ENCODE measurements around the gene MRTFB.
"Not testable (repeated sequence)": the region's sequence is repeated elsewhere in the genome, so short reads cannot be mapped to it uniquely, and the experiment has no call there.

The MRTFB gene

DNA sequence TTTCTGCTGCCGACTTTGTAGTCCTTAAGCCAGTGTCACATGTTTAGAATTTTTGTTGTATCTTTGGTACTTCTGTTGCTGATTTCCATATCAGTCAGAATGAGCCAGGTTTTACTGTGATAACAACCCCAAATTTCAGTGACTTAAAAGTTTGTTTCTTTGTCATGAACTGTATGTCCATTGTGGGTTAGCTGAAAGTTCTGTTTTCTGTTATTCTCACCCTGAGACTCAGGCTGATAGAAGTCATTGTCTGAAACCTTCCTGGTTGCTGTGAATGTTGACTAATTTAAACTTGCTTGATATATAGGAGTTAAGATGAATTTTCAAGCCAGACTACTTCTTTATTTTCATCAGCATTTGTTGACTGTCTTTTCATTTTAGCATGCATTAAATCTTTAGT, 68.8 kb downstream of the MRTFB start:
- DNase-seq, result no peak

DNA sequence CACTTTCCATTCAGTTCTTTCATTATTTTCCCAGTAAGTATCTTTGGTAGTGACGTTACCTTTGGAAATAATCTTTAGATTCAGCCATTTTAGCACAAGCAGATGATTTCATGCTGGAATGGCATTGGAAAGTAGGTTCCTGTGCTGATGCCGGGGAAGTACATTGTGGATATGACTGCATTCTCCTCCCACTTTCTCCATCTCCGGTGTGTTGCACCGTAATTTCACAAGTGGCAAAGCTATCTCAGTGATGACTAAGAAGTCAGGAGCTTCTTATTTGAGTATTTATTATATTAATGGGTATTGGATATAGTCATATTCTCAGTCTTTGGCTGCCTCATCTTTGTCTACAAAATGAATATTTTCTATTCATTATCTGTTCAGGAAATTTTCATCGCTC, 69.8 kb downstream of the MRTFB start:
- no peak for DNase-seq

DNA sequence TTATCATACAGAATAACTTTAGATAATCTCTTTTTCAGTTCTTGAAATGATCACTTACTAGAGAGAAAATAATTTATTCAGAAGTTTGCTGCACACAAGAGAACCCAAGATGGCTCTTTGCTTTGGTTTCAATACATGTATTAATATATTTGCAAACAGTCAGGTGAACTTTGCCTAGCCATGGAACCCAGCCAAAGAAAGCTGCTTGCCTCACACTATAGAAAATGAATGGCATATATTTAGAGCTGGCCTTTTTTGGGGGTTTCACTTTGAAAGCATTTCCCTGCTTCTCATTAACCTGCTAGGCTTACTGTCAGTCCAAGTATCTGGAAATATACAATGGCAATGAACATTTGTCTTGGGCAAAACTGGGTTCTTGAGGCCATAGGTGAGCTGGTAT, 75.3 kb downstream of the MRTFB start:
- no peak for DNase-seq

DNA sequence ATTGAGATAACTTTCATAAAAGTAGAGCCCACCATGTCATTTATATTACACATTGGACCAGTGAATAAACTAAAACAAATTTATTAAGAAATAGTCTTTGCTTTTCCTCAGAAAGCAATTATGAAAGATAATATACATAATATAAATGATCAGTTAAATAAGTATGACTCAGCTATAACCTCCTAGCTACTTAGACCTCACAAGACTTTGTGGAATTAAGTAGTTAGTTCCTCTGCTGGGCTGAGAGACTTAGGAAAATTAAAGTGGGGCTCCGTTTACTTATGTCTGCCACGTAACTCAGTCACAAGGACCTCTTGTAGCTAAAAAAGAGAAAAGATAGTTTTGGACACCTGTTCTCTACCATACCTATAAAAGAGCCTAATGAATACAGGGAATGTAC, 76.9 kb downstream of the MRTFB start:
- DNase-seq, result no peak

DNA sequence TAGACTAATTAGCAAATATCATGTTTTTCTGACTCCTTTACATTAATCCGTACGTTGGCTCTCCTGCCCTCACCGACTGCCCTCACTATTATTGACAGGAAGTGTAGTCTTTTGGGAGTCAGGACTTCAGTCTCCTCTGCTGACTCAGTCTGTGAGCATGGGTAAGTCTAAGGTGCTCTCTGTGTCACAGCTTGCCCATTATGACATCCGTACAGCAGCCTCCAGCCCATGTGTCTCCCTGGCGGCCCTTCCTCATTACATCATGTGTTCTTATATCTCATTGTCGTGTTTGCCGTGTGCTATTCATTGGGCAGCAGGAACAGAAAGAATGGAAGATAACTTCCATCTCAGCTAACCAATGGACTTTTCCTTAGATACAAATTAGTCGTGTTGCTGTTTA, 77.5 kb downstream of the MRTFB start:
- no peak for DNase-seq

DNA sequence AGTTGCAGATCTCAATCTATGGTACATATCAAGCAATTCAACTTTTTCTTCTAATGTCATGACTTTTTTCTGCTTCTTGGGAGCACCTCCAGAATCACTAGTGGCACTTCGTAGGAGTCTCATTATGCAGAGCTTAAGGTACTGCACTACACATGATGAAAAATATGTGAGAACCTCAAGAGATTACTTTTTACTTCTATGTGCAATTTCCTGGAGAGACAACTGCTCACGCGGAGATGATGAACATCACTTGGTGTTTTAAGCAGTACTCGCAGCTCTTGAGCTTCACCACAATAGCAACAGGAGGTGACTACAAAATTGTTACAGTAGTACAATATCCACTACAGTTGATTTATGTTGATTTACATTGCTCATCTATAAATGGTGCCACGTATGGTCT, 79.7 kb downstream of the MRTFB start:
- no peak for DNase-seq

DNA sequence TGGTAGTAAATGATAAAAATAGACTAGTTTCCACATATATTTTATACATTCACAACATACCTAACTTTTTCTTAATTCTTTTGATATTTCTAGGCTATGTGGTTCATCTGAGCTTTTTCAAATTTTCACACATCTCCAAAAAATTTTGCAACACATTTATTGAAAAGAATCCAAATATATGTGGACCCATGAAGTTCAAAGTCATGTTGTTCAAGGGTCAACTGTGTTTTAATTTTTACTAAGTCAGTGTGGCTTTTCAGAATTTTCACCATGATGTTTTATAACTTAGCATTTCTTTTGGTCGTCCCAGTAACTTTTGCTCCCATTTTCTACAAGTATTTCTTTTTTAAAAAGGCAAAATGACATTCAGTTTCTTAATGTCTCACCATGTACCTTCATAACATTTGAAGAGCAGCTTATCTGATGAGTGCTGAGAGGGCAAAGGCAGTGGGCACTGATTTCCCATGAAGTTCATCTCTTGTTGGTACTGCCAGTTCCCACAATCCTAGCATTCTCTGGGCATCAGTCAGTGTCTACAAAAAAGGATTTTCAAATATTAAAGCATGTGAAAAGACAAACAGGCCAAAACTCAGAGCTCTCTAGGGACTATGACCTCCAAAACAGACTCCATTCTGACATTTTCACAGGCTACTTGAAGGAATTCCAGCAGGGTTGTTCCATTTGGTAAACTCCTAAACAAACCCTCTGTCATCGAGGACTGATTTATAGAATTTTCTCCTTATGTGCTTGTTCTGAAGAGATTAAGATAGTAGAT, 80.3 kb downstream of the MRTFB start:
- no peak for DNase-seq

DNA sequence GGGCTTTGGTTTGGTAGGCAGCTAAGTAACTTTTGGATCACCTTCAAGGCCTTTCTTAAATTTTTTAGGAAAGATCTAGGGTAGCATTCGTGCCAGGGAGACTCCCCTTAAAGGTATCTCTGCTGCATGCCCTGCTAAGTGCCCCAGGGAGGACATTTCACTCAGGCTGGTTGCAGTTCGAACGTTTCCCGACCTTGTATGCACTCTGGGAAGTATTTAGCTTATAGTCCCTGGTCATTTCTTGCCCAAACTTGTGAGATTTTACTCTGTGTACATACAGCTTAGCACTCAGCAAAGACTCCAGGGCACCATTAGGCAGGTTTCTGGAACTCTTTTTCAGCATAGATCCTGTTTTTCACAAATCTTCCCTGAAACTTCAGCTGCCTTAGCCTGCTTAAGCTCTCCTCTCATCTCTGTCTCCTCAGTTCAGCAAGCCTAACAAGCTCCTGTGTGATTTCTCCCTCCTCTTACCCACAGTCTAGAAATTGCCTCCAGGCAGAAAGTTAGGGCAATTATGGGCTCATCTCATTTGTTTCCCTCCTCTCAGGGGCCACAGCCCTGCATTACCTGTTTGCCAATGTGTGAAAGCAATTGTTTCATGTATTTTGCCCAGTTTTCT, 84.6 kb downstream of the MRTFB start:
- DNase-seq, result no peak

DNA sequence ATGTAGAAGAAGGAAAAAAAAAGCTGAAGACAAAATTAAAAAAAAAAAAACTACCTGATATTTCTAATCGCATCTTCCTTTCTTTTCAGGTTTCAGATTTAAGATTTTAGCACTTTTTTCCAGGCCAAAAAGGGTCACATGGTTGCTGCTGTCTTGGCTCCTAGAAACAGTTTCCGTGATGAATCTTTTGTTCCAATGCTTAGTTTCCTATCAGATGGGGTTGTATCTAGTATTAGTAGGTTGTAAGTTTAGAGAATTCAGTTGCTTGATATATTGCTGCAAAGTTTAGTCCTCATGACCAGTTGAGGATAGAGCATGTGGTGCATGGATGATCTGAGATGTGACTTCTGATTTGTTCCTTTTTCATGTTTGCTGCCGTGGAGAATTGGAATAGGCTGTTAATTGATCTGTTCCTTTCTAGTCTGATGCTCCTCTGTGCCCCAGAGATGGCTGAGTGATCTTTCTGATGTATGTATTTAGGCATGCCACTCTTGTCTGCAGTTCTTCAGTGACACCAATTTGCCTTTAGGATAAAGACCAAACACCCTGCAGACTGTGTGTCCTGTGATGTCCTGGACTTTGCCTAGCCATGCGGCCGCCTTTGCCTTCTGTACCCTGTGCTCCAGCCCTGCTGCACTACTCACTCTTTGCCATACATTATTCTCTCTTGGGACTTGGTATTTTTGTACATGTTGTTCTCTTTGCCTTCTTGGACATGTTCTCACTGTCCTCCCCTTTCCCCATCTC, 94.0 kb downstream of the MRTFB start:
- DNase-seq, result no peak

DNA sequence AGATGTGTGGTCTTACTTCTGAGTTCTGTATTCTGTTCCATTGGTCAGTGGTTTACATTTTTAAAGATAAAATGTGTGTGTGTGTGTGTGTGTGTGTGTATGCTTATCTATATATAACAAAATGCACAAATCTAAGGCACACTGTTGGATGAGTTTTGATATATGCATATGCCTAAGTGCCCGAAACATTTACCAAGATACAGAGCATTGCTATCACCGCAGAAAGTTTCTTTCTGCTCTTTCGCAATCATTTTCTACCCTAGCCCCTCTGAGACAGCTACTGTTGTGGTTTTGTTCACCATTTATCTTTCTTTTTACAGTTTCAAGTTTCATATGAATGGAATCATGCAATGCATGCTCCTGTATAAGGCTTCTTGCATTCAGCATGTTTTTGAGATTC, 97.0 kb downstream of the MRTFB start:
- DNase-seq, result no peak

DNA sequence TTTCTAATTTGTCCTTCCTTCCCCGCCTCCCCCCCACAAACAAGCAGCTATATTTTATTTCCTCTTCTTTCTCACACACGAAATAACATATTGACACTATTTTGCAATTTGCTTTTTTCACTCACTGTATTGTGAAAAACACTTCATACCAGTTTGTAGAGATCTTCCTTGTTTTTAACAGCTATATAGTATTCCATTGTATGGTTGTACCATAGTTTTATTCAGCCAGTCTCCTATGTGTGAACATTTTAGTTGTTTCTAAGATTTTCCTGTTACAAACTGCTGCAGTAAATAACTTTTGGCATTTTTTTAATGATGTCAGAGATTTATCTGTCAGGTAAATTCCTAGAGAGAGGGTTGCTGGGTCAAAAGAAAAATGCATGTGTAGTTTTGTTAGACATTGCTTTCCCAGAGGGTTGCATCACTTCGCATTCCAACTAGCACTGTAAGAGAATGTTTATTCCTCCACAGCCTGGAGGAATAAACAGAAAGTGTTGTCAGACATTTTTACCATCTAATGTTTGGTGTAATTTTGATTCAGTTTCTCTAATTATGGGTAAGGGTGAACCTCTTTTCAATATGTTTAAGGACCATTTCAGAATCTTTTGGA, 101.2 kb downstream of the MRTFB start:
- no peak for DNase-seq

DNA sequence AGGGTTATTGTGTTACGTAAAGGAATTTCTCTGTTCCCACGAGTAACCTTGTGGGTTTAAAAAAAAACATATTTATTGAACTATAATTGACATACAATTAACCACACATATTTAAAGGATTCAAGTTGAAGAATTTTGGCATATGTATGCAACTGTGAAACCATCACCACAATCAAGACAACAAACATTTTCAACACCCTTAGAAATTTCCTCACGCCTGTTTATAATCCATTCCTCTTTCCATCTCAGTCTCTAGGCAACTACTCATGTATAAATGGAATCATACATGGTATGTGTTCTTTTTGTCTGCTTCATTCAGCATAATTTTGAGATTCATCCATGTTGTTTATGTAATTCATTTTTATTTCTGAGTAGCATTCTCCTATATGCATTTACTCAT, 104.0 kb downstream of the MRTFB start:
- no peak for DNase-seq

DNA sequence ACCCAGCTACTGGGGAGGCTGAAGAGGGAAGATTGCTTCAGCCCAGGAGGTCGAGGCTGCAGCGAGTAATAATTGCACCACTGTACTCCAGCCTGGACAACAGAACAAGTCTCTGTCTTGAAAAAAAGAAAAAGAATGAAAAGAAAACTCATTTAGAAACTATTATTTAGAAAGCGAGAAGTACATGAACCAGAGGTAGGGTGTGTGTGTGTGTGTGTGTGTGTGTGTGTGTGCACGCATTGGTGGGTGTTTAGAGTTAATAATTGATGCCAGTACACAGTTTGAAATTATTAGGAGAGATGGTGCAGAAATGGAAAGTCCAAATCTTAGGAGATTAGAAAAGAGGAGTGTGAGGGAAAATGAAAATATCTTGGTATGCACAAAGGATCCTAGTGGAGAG, 106.6 kb downstream of the MRTFB start:
- no peak for DNase-seq

DNA sequence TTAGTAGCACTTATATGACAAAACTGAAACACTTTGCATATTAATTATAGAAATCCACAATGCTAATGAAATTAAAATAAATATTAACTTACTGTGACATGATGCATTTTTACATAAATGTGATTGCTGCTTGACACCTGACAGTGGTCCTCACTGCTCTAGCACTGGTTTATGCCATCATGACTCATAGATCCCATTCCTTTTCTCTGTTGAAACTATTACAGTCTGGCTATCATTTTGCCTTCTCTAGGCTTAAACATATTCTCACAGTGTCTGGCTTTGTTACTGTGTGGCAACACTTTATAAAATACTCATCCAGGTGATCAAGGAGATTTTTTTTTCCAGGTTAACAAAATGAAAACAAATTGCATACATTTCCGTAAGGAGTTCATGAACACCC, 108.0 kb downstream of the MRTFB start:
- DNase-seq, result no peak

DNA sequence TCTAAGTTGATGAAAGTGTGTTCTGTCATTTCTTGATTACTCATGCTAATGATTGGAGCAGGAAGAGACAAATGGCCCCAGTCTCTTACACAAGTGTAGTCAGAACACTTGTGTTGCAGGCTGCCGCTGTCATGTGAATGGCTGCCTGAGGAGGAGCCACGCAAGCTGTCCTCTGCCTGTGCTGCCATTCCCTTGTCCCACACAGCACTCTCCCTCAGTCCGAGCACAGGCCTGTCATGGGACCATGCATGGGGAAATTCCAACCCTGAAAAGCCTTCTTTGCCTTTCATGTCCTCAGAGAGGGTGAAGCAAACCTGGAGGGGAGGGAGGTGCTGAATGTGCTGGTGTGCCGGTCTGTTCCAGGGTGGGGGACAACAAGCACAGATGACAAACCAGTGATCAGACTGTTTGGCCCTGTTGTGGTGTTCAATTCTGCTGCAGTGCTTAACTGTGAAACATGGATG, 109.4 kb downstream of the MRTFB start:
- no peak for DNase-seq

DNA sequence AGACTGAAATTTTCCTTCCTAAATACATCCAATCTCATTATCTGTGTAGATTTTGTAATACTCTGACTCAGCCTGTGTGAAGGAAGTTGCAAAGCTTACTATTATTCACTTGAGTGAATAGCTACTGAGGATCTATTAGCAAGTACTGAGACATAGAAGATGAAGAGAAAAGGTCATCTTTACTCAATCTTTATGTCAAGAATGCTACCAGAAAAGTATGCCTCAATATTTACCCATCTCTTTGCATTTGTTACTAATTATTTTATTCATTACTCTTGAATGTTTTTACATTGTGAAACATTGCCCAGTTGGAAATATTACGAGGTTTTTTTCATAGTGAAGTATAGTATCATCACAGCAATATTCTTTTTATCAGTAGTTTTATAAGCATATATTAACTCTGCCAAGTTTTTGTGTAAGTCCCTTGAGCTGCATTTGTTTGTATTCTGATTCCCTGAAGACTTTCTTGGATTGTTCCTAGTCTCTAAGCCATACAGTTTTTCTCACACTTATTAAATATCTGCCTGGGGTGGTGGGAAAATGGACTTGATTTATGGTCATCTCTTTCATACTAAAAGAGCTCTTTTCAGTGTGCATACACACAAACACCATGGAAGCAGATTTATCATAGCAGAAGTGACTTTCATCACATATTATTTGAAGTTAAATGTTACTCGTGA, 110.4 kb downstream of the MRTFB start:
- DNase-seq, result no peak

DNA sequence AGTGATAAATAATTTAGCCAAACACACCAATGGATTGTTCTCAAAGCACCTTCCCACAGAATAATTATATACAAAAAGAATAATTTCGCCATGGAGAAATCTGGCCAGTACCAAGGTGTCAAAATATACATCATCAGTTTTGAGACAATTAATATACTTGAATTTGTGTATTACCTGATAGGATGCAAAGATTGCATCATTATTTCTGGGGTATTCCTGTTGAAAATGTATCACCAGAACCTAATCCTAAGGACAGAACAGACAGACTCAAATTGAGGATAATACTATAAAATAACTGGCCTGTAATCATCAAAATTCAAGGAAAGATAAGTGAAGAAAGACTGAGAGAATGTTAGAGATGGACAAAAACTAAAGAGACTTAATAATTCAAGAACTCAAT, 111.9 kb downstream of the MRTFB start:
- no peak for DNase-seq

DNA sequence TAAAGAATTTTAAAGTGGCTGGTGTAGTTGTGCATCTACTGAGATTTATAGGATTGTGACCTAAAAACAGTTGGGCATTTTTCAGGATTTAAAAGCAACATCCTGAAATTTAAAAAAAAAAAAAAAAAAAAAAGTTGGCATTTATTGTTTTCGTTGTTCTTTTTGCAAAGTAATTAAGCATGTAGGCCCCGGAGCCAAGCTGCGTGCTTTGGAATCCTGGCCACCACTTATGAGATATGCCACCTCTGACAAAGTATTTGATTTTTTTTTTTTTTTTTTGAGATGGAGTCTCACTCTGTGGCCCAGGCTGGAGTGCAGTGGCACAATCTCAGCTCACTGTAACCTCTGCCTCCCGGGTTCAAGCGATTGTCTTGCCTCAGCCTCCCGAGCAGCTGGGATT, 112.8 kb downstream of the MRTFB start:
- DNase-seq, result not testable (repeated sequence)

DNA sequence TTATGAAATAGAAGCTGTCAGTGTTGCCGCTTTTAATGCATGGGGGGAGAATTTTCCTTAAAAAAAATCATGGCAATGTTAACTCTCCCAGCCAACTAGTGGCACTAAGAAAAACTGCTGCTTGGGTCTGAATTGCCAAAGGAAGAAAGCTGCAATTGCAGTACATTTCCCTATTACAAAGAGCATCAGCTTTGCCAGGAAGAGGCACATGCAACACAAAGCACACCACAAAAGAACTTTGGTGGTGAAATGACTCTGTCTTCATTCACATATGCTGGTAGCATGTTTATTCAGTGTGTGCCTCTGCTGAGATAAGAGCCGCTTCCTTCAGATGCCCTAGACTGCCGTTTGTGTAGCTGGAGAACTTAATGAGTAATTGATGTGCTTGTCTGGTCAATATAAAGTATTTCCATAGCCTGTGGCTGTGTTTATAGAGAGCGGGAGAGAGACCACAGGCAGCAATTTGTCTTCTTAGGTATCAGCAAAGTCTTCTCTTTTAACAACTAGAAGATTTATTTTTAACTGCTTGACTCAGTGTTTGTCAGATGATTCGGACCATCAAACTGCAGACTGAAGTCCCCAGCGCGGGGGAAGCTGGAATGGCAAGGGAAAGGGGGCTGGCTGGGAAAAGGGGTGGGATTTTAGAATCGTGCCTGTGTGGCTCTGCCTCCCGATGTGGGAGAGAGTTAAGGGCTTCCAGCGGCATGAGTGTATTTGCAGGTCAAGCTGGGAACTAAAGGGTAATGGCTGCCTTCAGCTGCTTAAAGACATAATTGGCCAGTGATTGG, 115.1 kb downstream of the MRTFB start:
- DNase-seq, result peak; percentile 83

DNA sequence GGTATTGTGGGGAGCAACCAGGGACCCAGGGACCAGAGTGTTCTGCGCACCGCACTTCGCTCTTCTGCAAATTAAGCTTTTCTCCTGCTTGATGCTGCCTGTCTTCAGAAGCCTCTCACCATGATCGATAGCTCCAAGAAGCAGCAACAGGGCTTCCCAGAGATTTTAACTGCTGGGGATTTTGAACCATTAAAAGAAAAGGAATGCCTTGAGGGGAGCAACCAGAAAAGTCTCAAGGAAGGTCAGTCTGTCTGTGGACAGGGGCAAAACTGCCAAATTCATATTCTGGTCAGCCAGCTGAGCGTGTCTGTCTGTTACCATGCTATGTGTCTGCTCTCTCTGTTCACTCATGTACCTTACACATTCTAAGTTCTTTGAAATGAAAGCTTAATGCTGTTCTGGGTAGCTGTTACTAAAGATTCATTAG, 115.7 kb downstream of the MRTFB start:
- no peak for DNase-seq

DNA sequence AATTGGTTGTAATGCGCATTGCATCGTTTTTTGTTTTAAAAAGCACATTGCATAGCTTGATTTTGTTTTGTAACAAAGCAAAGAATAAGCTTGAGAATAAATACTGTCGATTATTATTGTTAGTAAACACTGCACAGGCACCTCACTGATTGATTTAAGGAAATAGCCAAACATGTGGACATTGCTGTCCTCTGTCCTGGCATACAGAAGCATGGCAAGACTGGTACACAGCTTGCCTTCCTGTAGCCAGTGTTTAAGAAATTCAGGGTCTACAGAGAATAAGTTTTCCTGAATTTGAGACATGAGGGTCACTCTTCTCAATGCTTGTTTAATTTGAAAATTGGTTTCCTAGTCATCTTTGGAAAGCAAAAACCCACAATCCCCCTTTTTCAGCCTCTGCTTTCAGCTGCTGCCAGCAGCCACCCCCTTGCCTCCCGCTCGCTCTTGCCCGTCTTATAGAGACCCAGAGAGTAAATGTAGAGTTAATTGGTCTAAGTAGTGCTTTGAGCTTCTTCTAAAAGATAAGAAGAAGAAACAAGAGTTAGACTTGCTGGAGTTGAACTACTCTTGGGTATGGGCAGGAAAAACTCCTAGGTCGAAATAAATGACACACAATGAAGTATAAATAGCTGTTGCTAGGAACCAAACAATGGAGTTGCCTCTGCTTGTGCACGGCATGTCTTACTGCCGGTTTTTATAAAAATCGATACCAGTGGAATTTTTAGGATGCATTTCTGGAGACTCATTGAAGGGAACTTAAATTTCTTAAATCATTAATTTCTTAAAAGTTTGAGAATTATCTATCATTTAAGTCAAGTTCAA, 116.6 kb downstream of the MRTFB start:
- peak; percentile 62 for DNase-seq

Measured in NCI-H2029 treated with DMSO at 0.1 percent for 48 hours (cell line).